NB4 (cell line): ENCODE results near the gene LIPG.

Source experiments
- CTCF ChIP-seq: IDR thresholded peaks from one replicate; pipeline ENCODE4 v1.5.1; 2012; ENCODE audit warnings: low read depth, low read length
- MAX ChIP-seq: IDR thresholded peaks from 2 replicates; pipeline ENCODE4 v1.6.1; 2011; ENCODE audit warnings: low read depth, low read length
- MYC ChIP-seq: IDR thresholded peaks from 2 replicates; pipeline ENCODE4 v1.6.1; 2011; ENCODE audit warnings: low read depth, low read length
- POLR2A ChIP-seq: IDR thresholded peaks from 2 replicates; pipeline ENCODE4 v1.6.1; 2011; ENCODE audit warnings: mild to moderate bottlenecking; ENCODE audit not compliant: insufficient read length; ENCODE audit errors: extremely low read depth

- no peak for TF ChIP-seq POLR2A
- no peak for TF ChIP-seq CTCF
- no peak for TF ChIP-seq MAX
- TF ChIP-seq MYC: no peak
These were observed 59.4 kb downstream of the LIPG start for GRCh38 chr18:49621301-49621700.
